Astrocyte (in vitro differentiated cells and primary cell): Measurements from ENCODE around the gene SGCE. TPM values are rescaled to one million over a fixed set of nuclear protein-coding genes. Genes with fewer than 3 reads are reported as not detected.

Experiments
- DNase-seq: peaks from one replicate; pipeline ENCODE4 v3.0.0-alpha.2; 2010; ENCODE audit warnings: low read depth
- FAIRE-seq: peaks from 2 replicates; lab custom pipeline; 2011; peaks lifted over from hg19 to GRCh38; lab: Jason Lieb, UNC
- H2AFZ ChIP-seq: 2 replicates; pipeline ENCODE4 v1.6.0; 2012; ENCODE audit warnings: low read depth, low read length, inconsistent platforms
- H3K27ac ChIP-seq: 2 replicates; pipeline ENCODE4 v1.5.1; 2011; ENCODE audit warnings: low read depth, low read length, inconsistent platforms
- H3K27me3 ChIP-seq: 2 replicates; pipeline ENCODE4 v1.6.0; 2011; ENCODE audit warnings: low read length, inconsistent platforms; ENCODE audit not compliant: insufficient read depth
- H3K36me3 ChIP-seq: 2 replicates; pipeline ENCODE4 v1.5.1; 2011; ENCODE audit warnings: low read length, inconsistent platforms; ENCODE audit not compliant: insufficient read depth
- H3K4me1 ChIP-seq: 2 replicates; pipeline ENCODE4 v1.5.1; 2011; ENCODE audit warnings: low read length, inconsistent platforms; ENCODE audit not compliant: insufficient read depth
- H3K4me2 ChIP-seq: 2 replicates; pipeline ENCODE4 v1.6.0; 2012; ENCODE audit warnings: low read length, inconsistent platforms
- H3K4me3 ChIP-seq: 2 replicates; pipeline ENCODE4 v1.5.1; 2011; ENCODE audit warnings: low read depth, mild to moderate bottlenecking, low read length, inconsistent platforms; ENCODE audit not compliant: insufficient read depth
- H3K79me2 ChIP-seq: 2 replicates; pipeline ENCODE4 v1.6.0; 2012; ENCODE audit warnings: mild to moderate bottlenecking, low read length, inconsistent platforms; ENCODE audit not compliant: insufficient read depth
- H3K9ac ChIP-seq: 2 replicates; pipeline ENCODE4 v1.6.0; 2012; ENCODE audit warnings: mild to moderate bottlenecking, low read length, inconsistent platforms
- H3K9me3 ChIP-seq: 2 replicates; pipeline ENCODE4 v1.5.1; 2012; ENCODE audit warnings: low read depth, mild to moderate bottlenecking, low read length, inconsistent platforms; ENCODE audit not compliant: insufficient read depth
- H4K20me1 ChIP-seq: 2 replicates; pipeline ENCODE4 v1.6.0; 2012; ENCODE audit warnings: low read length, inconsistent platforms; ENCODE audit not compliant: insufficient read depth
- H3K27ac Mint-ChIP-seq: one replicate; pipeline ENCODE4 v1.8.0; 2021; ENCODE audit warnings: mild to moderate bottlenecking, mixed read lengths; ENCODE audit not compliant: unreplicated experiment
- H3K27me3 Mint-ChIP-seq: one replicate; pipeline ENCODE4 v1.8.0; 2021; ENCODE audit warnings: low read depth, mixed read lengths; ENCODE audit not compliant: unreplicated experiment
- H3K36me3 Mint-ChIP-seq: one replicate; pipeline ENCODE4 v1.8.0; 2021; ENCODE audit warnings: low read depth, mixed read lengths; ENCODE audit not compliant: unreplicated experiment
- H3K4me1 Mint-ChIP-seq: one replicate; pipeline ENCODE4 v1.8.0; 2021; ENCODE audit warnings: low read depth, mixed read lengths; ENCODE audit not compliant: unreplicated experiment
- H3K4me3 Mint-ChIP-seq: one replicate; pipeline ENCODE4 v1.8.0; 2021; ENCODE audit warnings: mild to moderate bottlenecking, moderate library complexity, mixed read lengths; ENCODE audit not compliant: unreplicated experiment
- H3K9me3 Mint-ChIP-seq: one replicate; pipeline ENCODE4 v1.8.0; 2021; ENCODE audit warnings: mild to moderate bottlenecking, mixed read lengths; ENCODE audit not compliant: unreplicated experiment
- CTCF ChIP-seq: IDR thresholded peaks from 2 replicates; pipeline ENCODE4 v1.5.1; 2011; ENCODE audit warnings: low read depth, mild to moderate bottlenecking, inconsistent platforms, low read length, moderate library complexity; ENCODE audit not compliant: insufficient read depth
- EZH2 ChIP-seq: IDR thresholded peaks from 2 replicates; pipeline ENCODE4 v1.6.1; 2012; ENCODE audit warnings: mild to moderate bottlenecking, low read length, inconsistent platforms; ENCODE audit not compliant: insufficient read depth
- total RNA-seq: library from RNA; stranded (reverse); gene quantifications from 2 replicates; pipeline ENCODE4 v1.2.1, GENCODE V29; 2021

SGCE gene
- total RNA-seq, 1 donor from 2014 or later = 33.4 TPM

GRCh38 chr7:94591176-94591575 lies 64.8 kb downstream of the SGCE start:
- H3K79me2 ChIP-seq = no peaks in the 10 kb centered on the region
- Mint-ChIP-seq H3K27ac (no peak overlapping the region), H3K27me3 (no peaks in the 10 kb centered on the region), H3K4me3 (no peak overlapping the region), H3K4me1 (peaks cover 10% of the 10 kb centered on the region), H3K36me3 (peaks cover 3% of the 10 kb centered on the region), H3K9me3 (peaks cover 3% of the 10 kb centered on the region)
- TF ChIP-seq CTCF (no peak), EZH2 (no peak)
- H3K9me3 ChIP-seq = no peaks in the 10 kb centered on the region
- FAIRE-seq (no peak), DNase-seq (no peak)
- H3K4me2 ChIP-seq = no peak overlapping the region
- H3K27ac ChIP-seq = no peak overlapping the region
- H3K9ac ChIP-seq = no peak overlapping the region
- no peak overlapping the region for H3K4me3 ChIP-seq
- H3K27me3 ChIP-seq = no peaks in the 10 kb centered on the region
- no peaks in the 10 kb centered on the region for H4K20me1 ChIP-seq
- H2AFZ ChIP-seq = no peak overlapping the region
- no peaks in the 10 kb centered on the region for H3K4me1 ChIP-seq
- H3K36me3 ChIP-seq = peaks cover 2% of the 10 kb centered on the region

GRCh38 chr7:94590526-94591162 lies 65.3 kb downstream of the SGCE start:
- Mint-ChIP-seq H3K4me3 (no peak overlapping the region), H3K9me3 (peaks cover 3% of the 10 kb centered on the region), H3K27me3 (no peaks in the 10 kb centered on the region), H3K27ac (no peak overlapping the region), H3K4me1 (peaks cover 10% of the 10 kb centered on the region), H3K36me3 (peaks cover 3% of the 10 kb centered on the region)
- Histone ChIP-seq H2AFZ (no peak overlapping the region), H4K20me1 (no peaks in the 10 kb centered on the region), H3K9me3 (no peaks in the 10 kb centered on the region), H3K36me3 (peaks cover 2% of the 10 kb centered on the region), H3K27ac (no peak overlapping the region), H3K4me2 (no peak overlapping the region), H3K27me3 (no peaks in the 10 kb centered on the region), H3K4me1 (no peaks in the 10 kb centered on the region), H3K79me2 (no peaks in the 10 kb centered on the region), H3K4me3 (no peak overlapping the region), H3K9ac (no peak overlapping the region)
- DNase-seq (no peak), FAIRE-seq (no peak)
- TF ChIP-seq EZH2 = no peak
- no peak for TF ChIP-seq CTCF

- Mint-ChIP-seq H3K9me3 (peaks cover 3% of the 10 kb centered on the region), H3K27ac (peak overlapping the region; percentile 59), H3K36me3 (peaks cover 6% of the 10 kb centered on the region), H3K4me1 (peaks cover 10% of the 10 kb centered on the region), H3K27me3 (no peaks in the 10 kb centered on the region), H3K4me3 (no peak overlapping the region)
- no peak overlapping the region for H3K27ac ChIP-seq
- DNase-seq (peak; percentile 16), FAIRE-seq (no peak)
- H3K9me3 ChIP-seq = no peaks in the 10 kb centered on the region
- no peaks in the 10 kb centered on the region for H3K4me1 ChIP-seq
- no peaks in the 10 kb centered on the region for H3K27me3 ChIP-seq
- no peaks in the 10 kb centered on the region for H4K20me1 ChIP-seq
- H3K36me3 ChIP-seq = peaks cover 2% of the 10 kb centered on the region
- no peak overlapping the region for H2AFZ ChIP-seq
- TF ChIP-seq EZH2 (no peak), CTCF (no peak)
- H3K4me3 ChIP-seq = no peak overlapping the region
- no peaks in the 10 kb centered on the region for H3K79me2 ChIP-seq
- no peak overlapping the region for H3K9ac ChIP-seq
- no peak overlapping the region for H3K4me2 ChIP-seq
These were observed 67.9 kb downstream of the SGCE start for GRCh38 chr7:94588075-94588474.
